B cell (primary cell): ENCODE results near the gene KIAA1217.

Experiments
- CTCF ChIP-seq: fragments of 200-600 bp; IDR thresholded peaks from one replicate; pipeline ENCODE4 v1.8.0; 2022; ENCODE audit warnings: antibody characterized with exemption, mild to moderate bottlenecking
- EZH2 ChIP-seq: IDR thresholded peaks from 2 replicates; pipeline ENCODE4 v1.6.1; 2012; ENCODE audit warnings: borderline replicate concordance, low read depth, mild to moderate bottlenecking, moderate library complexity, low read length; ENCODE audit not compliant: insufficient read depth, poor library complexity, severe bottlenecking

- TF ChIP-seq CTCF (no peak), EZH2 (no peak)
Measured at GRCh38 chr10:24417053-24417452, 208.1 kb downstream of the KIAA1217 start.
